Measurements from ENCODE around the gene NIPAL4. TPM values are rescaled to one million over a fixed set of nuclear protein-coding genes. Genes with fewer than 3 reads are reported as not detected.

NIPAL4 gene
- total RNA-seq, 4 donors from 2014 or later: 74.1 to 130 (median 82.1) TPM

DNA sequence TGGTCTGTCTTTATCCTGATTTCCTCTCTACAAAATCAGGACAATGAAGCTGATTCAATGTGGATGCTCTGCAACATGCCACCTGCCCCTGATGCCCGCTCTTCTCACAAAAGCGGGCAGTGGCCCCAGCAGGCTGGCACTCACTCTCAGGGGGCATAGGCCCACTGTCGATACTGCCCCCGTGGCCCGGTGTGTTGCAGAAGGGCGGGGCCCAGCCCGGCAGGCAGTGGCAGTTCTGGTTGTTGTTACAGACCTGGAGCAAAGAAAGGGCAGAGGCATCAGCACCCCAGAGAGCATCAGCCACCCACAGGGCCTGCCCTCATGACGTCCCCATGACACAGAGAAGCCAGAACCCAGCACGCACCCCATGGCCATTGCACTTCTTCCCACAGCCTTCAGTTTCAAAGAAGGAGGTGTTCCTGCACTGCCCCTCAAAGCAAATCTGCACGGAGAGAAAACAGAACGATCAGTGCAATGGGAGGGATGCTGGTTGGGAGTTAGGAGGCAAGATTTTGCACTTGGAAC is 31.5 kb downstream of the NIPAL4 start:
- TF ChIP-seq, protein P1, sequence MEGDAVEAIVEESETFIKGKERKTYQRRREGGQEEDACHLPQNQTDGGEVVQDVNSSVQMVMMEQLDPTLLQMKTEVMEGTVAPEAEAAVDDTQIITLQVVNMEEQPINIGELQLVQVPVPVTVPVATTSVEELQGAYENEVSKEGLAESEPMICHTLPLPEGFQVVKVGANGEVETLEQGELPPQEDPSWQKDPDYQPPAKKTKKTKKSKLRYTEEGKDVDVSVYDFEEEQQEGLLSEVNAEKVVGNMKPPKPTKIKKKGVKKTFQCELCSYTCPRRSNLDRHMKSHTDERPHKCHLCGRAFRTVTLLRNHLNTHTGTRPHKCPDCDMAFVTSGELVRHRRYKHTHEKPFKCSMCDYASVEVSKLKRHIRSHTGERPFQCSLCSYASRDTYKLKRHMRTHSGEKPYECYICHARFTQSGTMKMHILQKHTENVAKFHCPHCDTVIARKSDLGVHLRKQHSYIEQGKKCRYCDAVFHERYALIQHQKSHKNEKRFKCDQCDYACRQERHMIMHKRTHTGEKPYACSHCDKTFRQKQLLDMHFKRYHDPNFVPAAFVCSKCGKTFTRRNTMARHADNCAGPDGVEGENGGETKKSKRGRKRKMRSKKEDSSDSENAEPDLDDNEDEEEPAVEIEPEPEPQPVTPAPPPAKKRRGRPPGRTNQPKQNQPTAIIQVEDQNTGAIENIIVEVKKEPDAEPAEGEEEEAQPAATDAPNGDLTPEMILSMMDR (IDR thresholded peaks at IDR 0.05): no peak
- no peak for TF ChIP-seq POLR2A (IDR thresholded peaks at IDR 0.05)
- no peak overlapping the region for H3K4me3 ChIP-seq (ENCODE audit: low read depth, poor library complexity, severe bottlenecking)
- no peak for DNase-seq (ENCODE audit: low spot score in 2 of 2)
- intact Hi-C loops (cut with DNase I; ENCODE audit: low total_unique reads): no loop called here
- WGBS, 2 donors: 87 to 92% methylated on average over 6 to 11 of the region's 11 CpGs

DNA sequence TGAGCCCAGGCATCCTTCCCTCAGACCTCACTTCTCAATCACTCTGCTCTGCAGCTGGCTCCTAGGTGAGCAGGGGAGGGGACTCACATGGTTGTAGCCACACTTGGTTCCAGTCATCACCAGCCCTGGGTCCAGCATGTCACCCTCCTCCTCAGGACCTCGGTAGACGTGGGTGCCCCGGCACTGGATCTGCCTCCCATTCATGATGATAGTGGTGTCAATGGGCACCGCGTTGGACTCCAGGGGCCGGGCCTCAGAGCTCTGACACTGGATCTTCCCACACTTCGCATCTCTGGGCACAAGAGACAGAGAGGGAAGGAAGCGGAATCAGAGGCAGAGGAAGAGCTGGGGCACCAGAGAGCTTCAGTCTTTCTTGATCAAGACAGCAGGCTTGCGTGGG is 32.9 kb downstream of the NIPAL4 start:
- no peak for DNase-seq (ENCODE audit: low spot score in 2 of 2)
- WGBS, 2 donors: 91 to 95% methylated on average over 9 of the region's 9 CpGs
- intact Hi-C loops (cut with DNase I; ENCODE audit: low total_unique reads): no loop called here
- no peak overlapping the region for H3K4me3 ChIP-seq (ENCODE audit: low read depth, poor library complexity, severe bottlenecking)
- TF ChIP-seq, protein P1 (IDR thresholded peaks at IDR 0.05): no peak
- TF ChIP-seq POLR2A (IDR thresholded peaks at IDR 0.05): no peak

DNA sequence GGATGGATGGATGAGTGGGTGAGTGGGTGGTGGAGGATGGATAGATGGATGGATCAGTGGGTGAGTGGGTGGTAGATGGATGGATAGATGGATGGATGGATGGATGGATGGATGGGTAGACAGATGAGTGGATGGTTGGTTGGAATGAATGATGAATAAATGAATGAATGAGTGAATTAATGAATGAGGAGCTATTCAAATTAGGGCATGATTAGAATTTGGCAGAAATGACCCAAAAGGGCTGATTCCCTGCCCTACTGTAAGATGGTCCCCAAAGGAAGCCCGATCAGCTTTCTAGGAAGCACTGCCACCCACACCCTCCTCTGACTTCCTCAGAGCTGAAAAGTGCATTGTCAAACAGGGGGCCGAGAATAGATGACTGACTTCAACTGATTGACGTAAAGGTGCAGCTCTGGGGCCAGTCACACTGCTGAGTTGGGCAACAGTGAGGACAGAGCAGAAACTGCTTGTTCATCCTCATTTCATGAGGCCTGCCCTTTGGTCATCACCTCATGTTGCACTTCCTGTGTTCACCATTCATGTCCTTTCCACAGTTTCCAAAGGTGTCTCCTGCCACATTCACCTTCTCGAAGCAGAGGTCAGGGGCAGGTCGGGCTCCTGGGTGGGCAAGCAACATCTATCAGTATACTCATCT is 34.3 kb downstream of the NIPAL4 start:
- H3K4me3 ChIP-seq (ENCODE audit: low read depth, poor library complexity, severe bottlenecking): no peak overlapping the region
- intact Hi-C loops (cut with DNase I; ENCODE audit: low total_unique reads): no loop called here
- TF ChIP-seq, protein P1 (IDR thresholded peaks at IDR 0.05): no peak
- TF ChIP-seq POLR2A (IDR thresholded peaks at IDR 0.05): no peak
- DNase-seq (ENCODE audit: low spot score in 2 of 2): no peak
- 82% methylated on average over 5 of the region's 5 CpGs for WGBS, 2 donors

- WGBS, 2 donors: 81 to 91% methylated on average over 8 of the region's 8 CpGs
- intact Hi-C loops (cut with DNase I; ENCODE audit: low total_unique reads): no loop called here
- H3K4me3 ChIP-seq (ENCODE audit: low read depth, poor library complexity, severe bottlenecking): no peak overlapping the region
- DNase-seq (ENCODE audit: low spot score in 2 of 2): no peak
- TF ChIP-seq POLR2A (IDR thresholded peaks at IDR 0.05): no peak
- TF ChIP-seq, protein P1 (IDR thresholded peaks at IDR 0.05): no peak
These were observed 36.9 kb downstream of the NIPAL4 start for GRCh38 chr5:157496864-157497263.

DNA sequence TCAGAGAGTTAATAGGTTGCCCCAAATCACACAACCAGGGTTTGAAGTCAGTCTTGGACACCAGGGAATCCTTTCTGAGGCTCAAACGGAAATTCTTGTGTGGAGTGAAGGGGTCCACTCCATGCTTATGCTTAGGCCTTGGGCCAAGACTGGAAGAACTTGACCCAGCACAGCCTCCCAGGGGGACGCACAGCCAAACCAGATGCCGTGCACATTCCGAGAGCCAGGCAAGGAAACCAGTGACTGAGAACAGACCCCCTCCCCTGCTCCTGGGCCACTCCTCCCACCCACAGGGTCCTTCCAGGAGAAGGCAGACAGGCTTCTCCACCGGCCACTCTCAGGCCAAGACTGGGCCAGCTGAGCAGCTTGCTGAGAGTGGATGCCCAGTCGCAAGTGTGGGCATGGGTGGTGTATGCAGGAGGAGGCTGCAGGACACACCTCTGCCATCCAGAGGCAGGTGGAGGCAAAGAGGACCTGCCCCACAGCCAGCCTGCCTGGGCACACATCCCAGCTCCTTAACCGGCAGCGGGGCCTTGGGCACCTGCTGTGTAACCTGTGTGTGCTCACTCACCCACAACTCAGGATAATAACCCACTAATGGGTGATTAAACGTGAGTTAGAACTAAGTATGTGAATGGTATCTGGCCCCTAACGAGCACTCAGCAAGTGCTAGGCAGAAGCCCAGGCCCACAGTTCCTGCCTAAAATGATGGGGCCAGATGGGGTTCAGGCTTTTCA is 38.0 kb downstream of the NIPAL4 start:
- WGBS, 2 donors: 72 to 77% methylated on average over 9 to 10 of the region's 10 CpGs
- TF ChIP-seq, protein P1 (IDR thresholded peaks at IDR 0.05): no peak
- TF ChIP-seq POLR2A (IDR thresholded peaks at IDR 0.05): no peak
- H3K4me3 ChIP-seq (ENCODE audit: low read depth, poor library complexity, severe bottlenecking): no peak overlapping the region
- no peak for DNase-seq (ENCODE audit: low spot score in 2 of 2)
- intact Hi-C loops (cut with DNase I; ENCODE audit: low total_unique reads): no loop called here

All from lower leg skin (tissue), 4 donors.